PC-3 (cell line): ENCODE data around the gene WDR62.

Source experiments
- CTCF ChIP-seq: fragments of 300-600 bp; sonication (generic); conservative IDR thresholded peaks from 2 replicates; pipeline ENCODE4 v1.5.1; 2017; ENCODE audit warnings: antibody characterized with exemption, low read depth, mild to moderate bottlenecking, low read length
- EZH2 ChIP-seq: fragments of 300-600 bp; sonication (generic); IDR thresholded peaks from one replicate; pipeline ENCODE4 v1.6.1; 2017; ENCODE audit warnings: antibody characterized with exemption, mild to moderate bottlenecking, low read length; ENCODE audit not compliant: unreplicated experiment

GRCh38 chr19:36081385-36081784 is 26.7 kb downstream of the WDR62 start:
- TF ChIP-seq CTCF: no peak
- TF ChIP-seq EZH2: no peak
